ENCODE data around the gene MCUB. TPM values are rescaled to one million over a fixed set of nuclear protein-coding genes. Genes with fewer than 3 reads are reported as not detected.

MCUB gene
- total RNA-seq, 4 donors from 2014 or later, result 6.5 to 18.5 (median 12.4) TPM

- Histone ChIP-seq H3K9me3 (no peaks in the 10 kb centered on the region), H3K4me1 (no peaks in the 10 kb centered on the region), H3K27me3 (no peaks in the 10 kb centered on the region), H3K36me3 (peaks cover 5 to 7% of the 10 kb centered on the region in 2 donors), H3K4me3 (replicated peaks in 1 of 3) (no peak overlapping the region), H3K27ac (no peak overlapping the region)
- no peak for DNase-seq
- TF ChIP-seq POLR2A (IDR thresholded peaks at IDR 0.05), result no peak
- TF ChIP-seq, protein P1, sequence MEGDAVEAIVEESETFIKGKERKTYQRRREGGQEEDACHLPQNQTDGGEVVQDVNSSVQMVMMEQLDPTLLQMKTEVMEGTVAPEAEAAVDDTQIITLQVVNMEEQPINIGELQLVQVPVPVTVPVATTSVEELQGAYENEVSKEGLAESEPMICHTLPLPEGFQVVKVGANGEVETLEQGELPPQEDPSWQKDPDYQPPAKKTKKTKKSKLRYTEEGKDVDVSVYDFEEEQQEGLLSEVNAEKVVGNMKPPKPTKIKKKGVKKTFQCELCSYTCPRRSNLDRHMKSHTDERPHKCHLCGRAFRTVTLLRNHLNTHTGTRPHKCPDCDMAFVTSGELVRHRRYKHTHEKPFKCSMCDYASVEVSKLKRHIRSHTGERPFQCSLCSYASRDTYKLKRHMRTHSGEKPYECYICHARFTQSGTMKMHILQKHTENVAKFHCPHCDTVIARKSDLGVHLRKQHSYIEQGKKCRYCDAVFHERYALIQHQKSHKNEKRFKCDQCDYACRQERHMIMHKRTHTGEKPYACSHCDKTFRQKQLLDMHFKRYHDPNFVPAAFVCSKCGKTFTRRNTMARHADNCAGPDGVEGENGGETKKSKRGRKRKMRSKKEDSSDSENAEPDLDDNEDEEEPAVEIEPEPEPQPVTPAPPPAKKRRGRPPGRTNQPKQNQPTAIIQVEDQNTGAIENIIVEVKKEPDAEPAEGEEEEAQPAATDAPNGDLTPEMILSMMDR (IDR thresholded peaks at IDR 0.05), result no peak
- 92 to 94% methylated on average over 1 of the region's 1 CpG for WGBS, 2 donors
- intact Hi-C loops (cut with DNase I), result no loop called here
Measured at GRCh38 chr4:109545401-109545800, 14.6 kb upstream of the MCUB start.

- Histone ChIP-seq H3K9me3 (no peaks in the 10 kb centered on the region), H3K4me3 (replicated peaks in 1 of 3) (no peak overlapping the region), H3K4me1 (no peaks in the 10 kb centered on the region), H3K36me3 (no peaks in the 10 kb centered on the region), H3K27ac (no peak overlapping the region), H3K27me3 (no peaks in the 10 kb centered on the region)
- TF ChIP-seq, protein P1 (IDR thresholded peaks at IDR 0.05), result no peak
- TF ChIP-seq POLR2A (IDR thresholded peaks at IDR 0.05), result no peak
- intact Hi-C loops (cut with DNase I), result no loop called here
- no peak for DNase-seq
- WGBS, 2 donors, result 84 to 93% methylated on average over 5 of the region's 5 CpGs
Measured at GRCh38 chr4:109547394-109547793, 12.7 kb upstream of the MCUB start.

DNA sequence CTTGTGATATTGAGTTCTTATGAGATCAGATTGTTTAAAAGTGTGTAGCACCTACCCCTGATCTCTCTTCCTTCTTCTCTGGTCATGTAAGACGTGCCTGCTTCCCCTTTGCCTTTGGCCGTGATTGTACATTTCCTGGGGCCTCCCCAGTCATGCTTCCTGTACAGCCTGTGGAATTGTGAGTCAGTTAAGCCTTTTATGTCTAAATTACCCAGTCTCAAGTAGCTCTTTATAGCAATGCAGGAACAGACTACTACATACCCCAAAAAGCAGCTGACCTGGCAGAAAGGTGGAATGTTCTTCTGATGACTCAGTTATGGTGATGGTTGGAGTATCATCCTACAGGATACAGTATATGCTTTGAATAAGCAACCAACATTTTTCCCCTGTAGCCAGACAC lies 11.4 kb upstream of the MCUB start:
- DNase-seq, result no peak
- H3K9me3 ChIP-seq, result no peaks in the 10 kb centered on the region
- H3K4me3 ChIP-seq (replicated peaks in 1 of 3), result no peak overlapping the region
- TF ChIP-seq, protein P1 (IDR thresholded peaks at IDR 0.05), result no peak
- no peak for TF ChIP-seq POLR2A (IDR thresholded peaks at IDR 0.05)
- intact Hi-C loops (cut with DNase I), result no loop called here
- no peaks in the 10 kb centered on the region for H3K4me1 ChIP-seq
- H3K27me3 ChIP-seq, result no peaks in the 10 kb centered on the region
- 76 to 81% methylated on average over 2 of the region's 2 CpGs for WGBS, 2 donors
- H3K36me3 ChIP-seq, result no peaks in the 10 kb centered on the region
- H3K27ac ChIP-seq, result no peak overlapping the region

- intact Hi-C loops (cut with DNase I), result loop anchor here (10.0 kb wide), 1 partner anchor 117 kb away; the partner anchor contains the start of gene SEC24B
- no peak for DNase-seq
- no peaks in the 10 kb centered on the region for H3K4me1 ChIP-seq
- no peak overlapping the region for H3K27ac ChIP-seq
- H3K36me3 ChIP-seq, result no peaks in the 10 kb centered on the region
- WGBS, 2 donors, result 96 to 97% methylated on average over 6 of the region's 6 CpGs
- H3K4me3 ChIP-seq (replicated peaks in 1 of 3), result no peak overlapping the region
- TF ChIP-seq, protein P1 (IDR thresholded peaks at IDR 0.05), result no peak
- TF ChIP-seq POLR2A (IDR thresholded peaks at IDR 0.05), result no peak
- no peaks in the 10 kb centered on the region for H3K27me3 ChIP-seq
- H3K9me3 ChIP-seq, result no peaks in the 10 kb centered on the region
Measured at GRCh38 chr4:109552237-109552636, 7.8 kb upstream of the MCUB start.

DNA sequence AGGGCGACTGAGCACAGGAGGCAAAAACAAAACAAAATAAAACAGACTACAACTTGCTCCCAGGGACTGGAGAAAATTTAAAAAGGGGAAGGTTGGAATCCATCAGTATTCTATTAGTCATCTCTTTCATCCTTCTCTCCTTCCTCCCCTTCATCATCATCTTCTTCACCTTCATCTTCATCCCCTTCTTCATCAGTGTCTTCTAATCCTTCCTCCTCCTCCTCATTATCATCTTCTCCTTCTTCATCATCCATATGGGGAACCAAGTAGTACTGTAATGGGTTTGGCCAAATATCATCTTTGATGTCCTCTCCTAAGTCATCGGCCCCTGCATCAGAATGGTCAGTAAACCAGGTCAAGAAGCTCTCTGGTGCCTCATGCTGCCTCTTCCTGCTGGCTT lies 6.9 kb upstream of the MCUB start:
- Histone ChIP-seq H3K27ac (no peak overlapping the region), H3K4me3 (replicated peaks in 1 of 3) (no peak overlapping the region), H3K36me3 (no peaks in the 10 kb centered on the region), H3K4me1 (no peaks in the 10 kb centered on the region), H3K9me3 (no peaks in the 10 kb centered on the region), H3K27me3 (no peaks in the 10 kb centered on the region)
- intact Hi-C loops (cut with DNase I), result loop anchor here (10.0 kb wide), 1 partner anchor 118 kb away; the partner anchor contains the start of gene SEC24B
- 98% methylated on average over 2 of the region's 2 CpGs for WGBS, 2 donors
- no peak for DNase-seq
- TF ChIP-seq POLR2A (IDR thresholded peaks at IDR 0.05), result no peak
- TF ChIP-seq, protein P1 (IDR thresholded peaks at IDR 0.05), result no peak

All from thyroid gland (tissue), 4 donors.